Gastrocnemius medialis (tissue), 4 donors: ENCODE measurements around the gene RPL13.

ENCODE experiments used
- CTCF ChIP-seq, 5 experiments: fragments of 450-650 bp in 3 of 5; fragments of 200-600 bp in 2 of 5; sonication (generic) in 2 of 5; IDR thresholded peaks in 4 of 5; conservative IDR thresholded peaks in 1 of 5; 1 replicate in 4 of 5; 2 replicates in 1 of 5; pipeline ENCODE4 v1.5.1; 2016 to 2019; ENCODE audit warnings: antibody characterized with exemption in 5 of 5, mild to moderate bottlenecking in 3 of 5, moderate library complexity in 3 of 5
- POLR2A ChIP-seq, 2 donors: fragments of 450-650 bp; IDR thresholded peaks; one replicate each; pipeline ENCODE4 v1.6.1; 2017; ENCODE audit warnings: antibody characterized with exemption in 2 of 2, mild to moderate bottlenecking in 2 of 2, moderate library complexity in 2 of 2

GRCh38 chr16:89582614-89583196, 22.2 kb downstream of the RPL13 start:
- TF ChIP-seq CTCF (IDR thresholded peaks at IDR 0.05 in 4 of 5, conservative IDR thresholded peaks at IDR 0.05 in 1 of 5): no peak
- TF ChIP-seq POLR2A (IDR thresholded peaks at IDR 0.05): no peak
